ENCODE measurements around the gene OGFRL1.

GRCh38 chr6:71320041-71320440, 31.4 kb downstream of the OGFRL1 start:
- TF ChIP-seq HDGF (IDR thresholded peaks at IDR 0.05; ENCODE audit: borderline replicate concordance) = no peak
- no peak for TF ChIP-seq SP1 (IDR thresholded peaks at IDR 0.05)
- no peak for TF ChIP-seq FOXK2 (IDR thresholded peaks at IDR 0.05)
- TF ChIP-seq L3MBTL2 (conservative IDR thresholded peaks at IDR 0.05) = no peak
- no peak for TF ChIP-seq BHLHE40 (IDR thresholded peaks at IDR 0.05; ENCODE audit: borderline replicate concordance)
- TF ChIP-seq TARDBP (IDR thresholded peaks at IDR 0.05) = no peak
- TF ChIP-seq ARNT (IDR thresholded peaks at IDR 0.05) = no peak
- TF ChIP-seq ELF4 (IDR thresholded peaks at IDR 0.05) = no peak
- no peak for TF ChIP-seq SUZ12 (IDR thresholded peaks at IDR 0.05)
